ENCODE data around the gene SULF2. TPM values are rescaled to one million over a fixed set of nuclear protein-coding genes. Genes with fewer than 3 reads are reported as not detected.

Gene SULF2
- total and polyA plus RNA-seq, 4 donors, result 8.1 to 25.4 (median 12.0) TPM

GRCh38 chr20:47760686-47761481, 24.4 kb downstream of the SULF2 start:
- H3K9ac ChIP-seq (ENCODE audit: low read depth in 1 of 2, low read length in 2 of 2), result no peak overlapping the region
- TF ChIP-seq FOXA2 (IDR thresholded peaks at IDR 0.05) (no peak), HNF4A (conservative IDR thresholded peaks at IDR 0.05) (no peak), EGR1 (IDR thresholded peaks at IDR 0.05; ENCODE audit: low read depth in 2 of 2) (no peak), CTCF (IDR thresholded peaks at IDR 0.05; ENCODE audit: low read depth, low read length, missing input control) (no peak)
- peaks cover 0 to 4% (median 2%) of the 10 kb centered on the region in 4 donors for H3K4me1 ChIP-seq (ENCODE audit: control insufficient read depth in 4 of 4, insufficient read depth in 4 of 4, low read length in 3 of 4)
- H3K27ac ChIP-seq (ENCODE audit: low read depth in 1 of 2, low read length in 2 of 2), result no peak overlapping the region
- 78% methylated on average over 14 of the region's 14 CpGs for WGBS
- H3K4me3 ChIP-seq (ENCODE audit: low read depth in 1 of 3, low read length in 3 of 3), result no peak overlapping the region
- H3K36me3 ChIP-seq (ENCODE audit: control insufficient read depth in 4 of 4, insufficient read depth in 3 of 4, low read depth in 1 of 4, low read length in 3 of 4), result peaks cover 0 to under 1% (median 0%) of the 10 kb centered on the region in 4 donors
- H3K27me3 ChIP-seq (ENCODE audit: control insufficient read depth in 4 of 4, insufficient read depth in 4 of 4, low read length in 3 of 4), result no peaks in the 10 kb centered on the region
- H3K9me3 ChIP-seq (ENCODE audit: control insufficient read depth in 4 of 4, low read length in 3 of 4), result no peaks in the 10 kb centered on the region
- no peak for DNase-seq (ENCODE audit: low spot score)

GRCh38 chr20:47758517-47759450, 26.5 kb downstream of the SULF2 start:
- Histone ChIP-seq H3K9ac (ENCODE audit: low read depth in 1 of 2, low read length in 2 of 2) (no peak overlapping the region), H3K4me3 (ENCODE audit: low read depth in 1 of 3, low read length in 3 of 3) (no peak overlapping the region), H3K27me3 (ENCODE audit: control insufficient read depth in 4 of 4, insufficient read depth in 4 of 4, low read length in 3 of 4) (no peaks in the 10 kb centered on the region), H3K27ac (ENCODE audit: low read depth in 1 of 2, low read length in 2 of 2) (no peak overlapping the region), H3K9me3 (ENCODE audit: control insufficient read depth in 4 of 4, low read length in 3 of 4) (no peaks in the 10 kb centered on the region), H3K36me3 (ENCODE audit: control insufficient read depth in 4 of 4, insufficient read depth in 3 of 4, low read depth in 1 of 4, low read length in 3 of 4) (peaks cover 0 to 5% (median 0%) of the 10 kb centered on the region in 4 donors), H3K4me1 (ENCODE audit: control insufficient read depth in 4 of 4, insufficient read depth in 4 of 4, low read length in 3 of 4) (peaks cover 0 to 3% (median 0%) of the 10 kb centered on the region in 4 donors)
- TF ChIP-seq YY1 (IDR thresholded peaks at IDR 0.05) (no peak), EGR1 (IDR thresholded peaks at IDR 0.05; ENCODE audit: low read depth in 2 of 2) (no peak), HNF4A (conservative IDR thresholded peaks at IDR 0.05) (no peak), GABPA (IDR thresholded peaks at IDR 0.05 in 1 of 2, conservative IDR thresholded peaks at IDR 0.05 in 1 of 2) (no peak), TAF1 (conservative IDR thresholded peaks at IDR 0.05) (no peak)
- WGBS, result 81% methylated on average over 21 of the region's 21 CpGs
- no peak for DNase-seq (ENCODE audit: low spot score)

- WGBS, result 91% methylated on average over 32 of the region's 32 CpGs
- no peak for TF ChIP-seq EGR1 (IDR thresholded peaks at IDR 0.05; ENCODE audit: low read depth in 2 of 2)
- TF ChIP-seq RXRA (IDR thresholded peaks at IDR 0.05), result no peak
- no peak for TF ChIP-seq CTCF (IDR thresholded peaks at IDR 0.05; ENCODE audit: low read depth, low read length, missing input control)
- TF ChIP-seq GABPA (IDR thresholded peaks at IDR 0.05 in 1 of 2, conservative IDR thresholded peaks at IDR 0.05 in 1 of 2), result no peak
- TF ChIP-seq MAX (IDR thresholded peaks at IDR 0.05), result no peak
- TF ChIP-seq FOXA2 (IDR thresholded peaks at IDR 0.05), result no peak
- no peak for TF ChIP-seq HNF4G (IDR thresholded peaks at IDR 0.05)
- no peak for TF ChIP-seq FOXA1 (IDR thresholded peaks at IDR 0.05)
- H3K27ac ChIP-seq (ENCODE audit: low read depth in 1 of 2, low read length in 2 of 2), result no peak overlapping the region
- H3K9ac ChIP-seq (ENCODE audit: low read depth in 1 of 2, low read length in 2 of 2), result no peak overlapping the region
- H3K4me3 ChIP-seq (ENCODE audit: low read depth in 1 of 3, low read length in 3 of 3), result no peak overlapping the region
- H3K9me3 ChIP-seq (ENCODE audit: control insufficient read depth in 4 of 4, low read length in 3 of 4), result no peaks in the 10 kb centered on the region
- no peaks in the 10 kb centered on the region for H3K27me3 ChIP-seq (ENCODE audit: control insufficient read depth in 4 of 4, insufficient read depth in 4 of 4, low read length in 3 of 4)
- peaks cover 0 to 5% (median 0%) of the 10 kb centered on the region in 4 donors for H3K36me3 ChIP-seq (ENCODE audit: control insufficient read depth in 4 of 4, insufficient read depth in 3 of 4, low read depth in 1 of 4, low read length in 3 of 4)
- no peaks in the 10 kb centered on the region for H3K4me1 ChIP-seq (ENCODE audit: control insufficient read depth in 4 of 4, insufficient read depth in 4 of 4, low read length in 3 of 4)
- no peak for DNase-seq (ENCODE audit: low spot score)
These were observed 27.9 kb downstream of the SULF2 start for GRCh38 chr20:47757145-47758035.
